ENCODE results near the gene PNPLA7.
"Not testable (repeated sequence)": the region's sequence is repeated elsewhere in the genome, so short reads cannot be mapped to it uniquely, and the experiment has no call there.

The PNPLA7 gene

DNA sequence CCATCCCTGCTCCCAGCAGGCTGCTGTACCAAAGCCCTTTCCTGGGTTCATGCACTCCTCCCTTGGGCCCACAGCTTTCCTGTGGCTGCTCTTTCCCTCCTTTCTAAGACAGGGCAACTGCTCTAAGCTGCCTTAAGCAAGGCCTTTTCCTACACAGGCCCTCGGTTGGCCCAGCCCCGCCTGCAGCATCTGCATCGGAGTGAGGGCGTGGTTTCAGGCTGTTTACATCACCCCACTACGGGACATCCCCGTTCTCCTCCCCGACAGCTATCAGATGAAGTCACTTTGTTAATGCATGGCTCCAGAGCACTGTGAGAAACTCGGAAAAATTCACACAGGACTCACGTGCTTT is 25.1 kb upstream of the PNPLA7 start:
- no peak overlapping the region for H3K4me3 ChIP-seq (ENCODE audit: low read length)
- TF ChIP-seq, protein P1, sequence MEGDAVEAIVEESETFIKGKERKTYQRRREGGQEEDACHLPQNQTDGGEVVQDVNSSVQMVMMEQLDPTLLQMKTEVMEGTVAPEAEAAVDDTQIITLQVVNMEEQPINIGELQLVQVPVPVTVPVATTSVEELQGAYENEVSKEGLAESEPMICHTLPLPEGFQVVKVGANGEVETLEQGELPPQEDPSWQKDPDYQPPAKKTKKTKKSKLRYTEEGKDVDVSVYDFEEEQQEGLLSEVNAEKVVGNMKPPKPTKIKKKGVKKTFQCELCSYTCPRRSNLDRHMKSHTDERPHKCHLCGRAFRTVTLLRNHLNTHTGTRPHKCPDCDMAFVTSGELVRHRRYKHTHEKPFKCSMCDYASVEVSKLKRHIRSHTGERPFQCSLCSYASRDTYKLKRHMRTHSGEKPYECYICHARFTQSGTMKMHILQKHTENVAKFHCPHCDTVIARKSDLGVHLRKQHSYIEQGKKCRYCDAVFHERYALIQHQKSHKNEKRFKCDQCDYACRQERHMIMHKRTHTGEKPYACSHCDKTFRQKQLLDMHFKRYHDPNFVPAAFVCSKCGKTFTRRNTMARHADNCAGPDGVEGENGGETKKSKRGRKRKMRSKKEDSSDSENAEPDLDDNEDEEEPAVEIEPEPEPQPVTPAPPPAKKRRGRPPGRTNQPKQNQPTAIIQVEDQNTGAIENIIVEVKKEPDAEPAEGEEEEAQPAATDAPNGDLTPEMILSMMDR (conservative IDR thresholded peaks at IDR 0.05; ENCODE audit: low read depth, low read length) = no peak

DNA sequence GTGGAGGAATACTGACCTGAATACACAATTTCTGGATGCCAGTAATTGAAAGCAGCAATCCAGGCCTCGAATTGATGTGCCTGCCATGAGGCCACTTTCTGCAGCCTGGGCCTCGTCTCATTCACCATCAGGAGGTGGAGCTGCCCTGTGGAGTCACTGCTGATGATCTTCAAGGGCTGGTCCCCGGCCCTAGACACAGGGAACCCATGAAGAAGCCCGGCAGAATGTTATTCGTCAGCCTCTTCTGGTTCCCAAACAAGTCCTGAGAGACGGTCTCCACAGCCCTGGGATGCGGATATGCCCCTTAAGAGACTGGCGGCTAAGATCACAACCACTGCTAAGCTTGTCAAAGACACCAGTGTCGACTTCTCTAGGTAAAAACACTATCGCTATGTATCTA is 24.0 kb upstream of the PNPLA7 start:
- no peak for DNase-seq (ENCODE audit: low read depth)
- TF ChIP-seq, protein P1 (conservative IDR thresholded peaks at IDR 0.05; ENCODE audit: low read depth, low read length) = no peak
- H3K4me3 ChIP-seq (ENCODE audit: low read length) = no peak overlapping the region

More for the DNA sequence above, 25.1 kb upstream of the PNPLA7 start:
- DNase-seq (ENCODE audit: low read depth) = no peak

DNA sequence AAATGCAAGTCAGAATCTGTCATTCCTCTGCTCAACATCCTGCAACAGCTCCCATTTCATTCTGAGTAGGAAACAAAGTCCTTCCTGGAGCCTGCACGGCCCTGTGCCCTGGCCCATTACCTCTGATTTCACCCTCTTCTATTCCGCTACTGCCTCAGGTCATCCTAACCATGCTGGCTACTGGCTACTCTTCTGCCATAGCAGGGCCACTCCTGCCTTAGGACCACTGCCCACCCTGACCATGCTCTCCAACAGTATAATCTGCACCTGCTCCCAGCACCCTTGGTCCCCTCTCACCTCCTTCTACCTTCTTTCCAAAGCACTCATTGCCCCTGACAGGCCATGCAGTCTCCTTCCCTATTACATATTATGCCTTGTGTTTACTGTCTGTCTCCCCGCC is 20.4 kb upstream of the PNPLA7 start:
- TF ChIP-seq, protein P1 (conservative IDR thresholded peaks at IDR 0.05; ENCODE audit: low read depth, low read length) = no peak
- no peak overlapping the region for H3K4me3 ChIP-seq (ENCODE audit: low read length)
- DNase-seq (ENCODE audit: low read depth) = no peak

DNA sequence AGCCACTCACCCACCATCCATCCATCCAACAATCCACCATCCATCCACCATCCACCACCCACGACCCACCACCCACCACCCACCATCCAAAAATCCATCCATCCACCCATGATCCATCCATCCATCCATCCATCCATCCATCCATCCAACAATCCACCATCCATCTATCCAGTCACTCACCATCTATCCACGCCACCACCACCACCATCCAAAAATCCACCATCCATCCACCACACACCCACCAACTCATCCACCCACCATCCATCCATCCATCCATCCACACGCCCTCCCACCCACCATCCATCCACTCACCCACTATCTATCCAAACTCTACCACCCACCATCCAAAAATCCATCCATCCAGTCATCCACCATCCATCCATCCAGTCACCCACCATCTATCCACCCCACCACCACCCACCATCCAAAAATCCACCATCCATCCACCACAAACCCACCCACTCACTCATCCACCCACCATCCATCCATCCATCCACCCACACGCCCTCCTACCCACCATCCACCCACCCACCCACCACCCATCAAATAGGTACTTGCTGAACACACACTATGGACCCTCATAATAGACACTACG is 19.5 kb upstream of the PNPLA7 start:
- H3K4me3 ChIP-seq (ENCODE audit: low read length) = no peak overlapping the region
- DNase-seq (ENCODE audit: low read depth) = no peak
- TF ChIP-seq, protein P1 (conservative IDR thresholded peaks at IDR 0.05; ENCODE audit: low read depth, low read length) = no peak

DNA sequence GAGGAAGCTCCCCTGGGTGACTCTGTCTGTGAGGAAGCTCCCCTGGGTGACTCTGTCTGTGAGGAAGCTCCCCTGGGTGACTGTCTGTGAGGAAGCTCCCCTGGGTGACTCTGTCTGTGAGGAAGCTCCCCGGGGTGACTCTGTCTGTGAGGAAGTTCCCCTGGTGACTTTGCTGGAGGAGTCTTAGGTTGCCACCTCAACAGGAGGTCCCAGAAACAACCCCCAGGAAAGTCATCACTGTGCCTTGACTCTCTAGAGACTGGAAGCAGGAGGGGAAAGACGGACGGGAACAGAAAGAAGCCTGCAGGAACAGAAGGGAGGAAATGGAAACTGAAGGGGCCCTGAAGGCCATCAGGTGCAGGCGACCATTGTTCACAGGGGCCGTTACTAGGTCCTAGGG is 18.2 kb upstream of the PNPLA7 start:
- not testable (repeated sequence) for H3K4me3 ChIP-seq (ENCODE audit: low read length); DNase-seq (ENCODE audit: low read depth)

DNA sequence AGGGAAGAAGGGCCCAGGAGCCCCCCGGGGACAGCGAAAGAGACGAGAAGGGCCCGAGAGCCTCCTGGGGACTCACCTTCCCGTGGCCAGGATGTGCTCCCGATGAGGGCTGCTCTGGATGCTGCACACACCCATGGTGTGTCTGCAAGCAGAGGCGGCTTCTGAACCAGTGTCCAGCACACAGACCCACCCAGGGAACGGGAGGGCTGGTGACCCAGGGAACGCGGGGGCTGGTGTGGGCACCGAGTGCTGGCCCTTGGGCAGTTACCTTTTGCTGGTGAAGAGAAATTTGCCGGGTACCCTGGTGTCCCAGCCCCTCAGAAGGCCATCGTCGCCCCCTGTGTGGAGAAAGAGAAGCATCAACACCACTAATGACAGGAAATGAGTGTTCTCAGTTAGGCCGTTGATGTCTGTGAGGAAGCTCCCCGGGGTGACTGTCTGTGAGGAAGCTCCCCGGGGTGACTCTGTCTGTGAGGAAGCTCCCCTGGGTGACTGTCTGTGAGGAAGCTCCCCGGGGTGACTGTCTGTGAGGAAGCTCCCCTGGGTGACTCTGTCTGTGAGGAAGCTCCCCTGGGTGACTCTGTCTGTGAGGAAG is 14.7 kb upstream of the PNPLA7 start:
- DNase-seq (ENCODE audit: low read depth) = no peak
- no peak overlapping the region for H3K4me3 ChIP-seq (ENCODE audit: low read length)
- TF ChIP-seq, protein P1 (conservative IDR thresholded peaks at IDR 0.05; ENCODE audit: low read depth, low read length) = no peak

DNA sequence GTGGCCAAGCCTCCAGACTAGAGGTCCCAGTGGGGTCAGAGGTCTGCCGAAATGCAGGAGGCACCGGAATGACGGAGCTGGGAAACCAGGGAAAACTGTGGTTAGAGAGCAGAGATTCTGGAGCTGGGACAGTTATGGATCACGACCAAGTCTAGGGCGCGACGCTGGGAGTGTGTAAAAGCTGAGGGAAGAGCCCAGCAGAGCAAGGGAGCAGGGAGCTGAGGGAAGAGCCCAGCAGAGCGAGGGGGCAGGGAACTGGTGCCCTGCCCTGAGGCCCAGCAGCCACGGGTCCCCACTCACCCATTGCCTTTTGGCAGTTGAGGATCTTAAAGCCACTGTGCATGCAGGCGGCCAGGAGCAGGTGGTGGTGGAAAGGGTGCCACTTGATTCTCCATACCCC is 13.9 kb upstream of the PNPLA7 start:
- no peak overlapping the region for H3K4me3 ChIP-seq (ENCODE audit: low read length)
- no peak for DNase-seq (ENCODE audit: low read depth)
- TF ChIP-seq, protein P1 (conservative IDR thresholded peaks at IDR 0.05; ENCODE audit: low read depth, low read length) = no peak
